ENCODE results near the gene PTPN7. TPM values are rescaled to one million over a fixed set of nuclear protein-coding genes. Genes with fewer than 3 reads are reported as not detected.

Gene PTPN7
- total and polyA plus RNA-seq, 2 of the 13 experiments (the other 11 are each of a cell fraction or from before 2014, with no cell fraction given) = not detected

GRCh38 chr1:202146993-202147392 lies 13.4 kb downstream of the PTPN7 start:
- in situ Hi-C loops (cut with HindIII; ENCODE audit: extremely low pct_ligation_motif_present, low pct_unique_long_range_greater_than_20kb) = no loop called here
- Histone ChIP-seq H3K4me3 (replicated peaks in 1 of 3; ENCODE audit: insufficient read depth in 1 of 3, low read depth in 2 of 3, low read length in 3 of 3) (no peak overlapping the region), H3K9ac (ENCODE audit: insufficient read depth, low read depth, low read length) (no peak overlapping the region), H4K20me1 (ENCODE audit: insufficient read depth, low read length) (peaks cover 8% of the 10 kb centered on the region; the same call in 1 of the 2 replicates), H3K27ac (ENCODE audit: extremely low read length, insufficient read depth, low read length) (no peak overlapping the region), H3K79me2 (ENCODE audit: insufficient read depth, low read length) (no peaks in the 10 kb centered on the region), H2AFZ (ENCODE audit: low read length) (no peak overlapping the region), H3K27me3 (ENCODE audit: control insufficient read depth in 1 of 2, insufficient read depth in 2 of 2, low read length in 2 of 2) (peaks cover 0 to 59% of the 10 kb centered on the region in 2 experiments; a peak in 4 of 5 replicates), H3K9me3 (ENCODE audit: low read length) (no peaks in the 10 kb centered on the region), H3K36me3 (replicated peaks in 1 of 2; ENCODE audit: control insufficient read depth in 1 of 2, insufficient read depth in 2 of 2, low read length in 2 of 2) (no peaks in the 10 kb centered on the region), H3K4me1 (ENCODE audit: insufficient read depth, low read length) (peaks cover 26% of the 10 kb centered on the region), H3K4me2 (ENCODE audit: low read depth, low read length) (no peak overlapping the region)
- intact Hi-C loops (cut with micrococcal nuclease; ENCODE audit: unreplicated experiment) = no loop called here
- no peak for ATAC-seq
- 67% methylated on average over 1 of the region's 3 CpGs for WGBS (ENCODE audit: low lambda C conversion rate)
- POLR2A ChIA-PET = no interaction called here
- no peak for DNase-seq (ENCODE audit: low spot score)
- CTCF ChIA-PET (ENCODE audit: low intra/inter-chr PET ratio, low total read pairs) = no interaction called here
- no peak for TF ChIP-seq ZNF703 (CRISPR knock-in tag; IDR thresholded peaks at IDR 0.05; ENCODE audit: borderline replicate concordance)
- TF ChIP-seq PHF8 (CRISPR knock-in tag; IDR thresholded peaks at IDR 0.05) = no peak
- TF ChIP-seq FOXP1 (IDR thresholded peaks at IDR 0.05) = no peak
- TF ChIP-seq FOXP1 (CRISPR knock-in tag; IDR thresholded peaks at IDR 0.05) = no peak
- TF ChIP-seq HMGA1 (CRISPR knock-in tag; conservative IDR thresholded peaks at IDR 0.05) = no peak
- no peak for TF ChIP-seq ZNF891 (CRISPR knock-in tag; IDR thresholded peaks at IDR 0.05)
- no peak for TF ChIP-seq ZNF605 (CRISPR knock-in tag; IDR thresholded peaks at IDR 0.05)
- no peak for TF ChIP-seq CERS6 (CRISPR knock-in tag; IDR thresholded peaks at IDR 0.05)
- TF ChIP-seq YEATS4 (CRISPR knock-in tag; IDR thresholded peaks at IDR 0.05; ENCODE audit: borderline replicate concordance) = no peak
- TF ChIP-seq THAP8 (CRISPR knock-in tag; IDR thresholded peaks at IDR 0.05; ENCODE audit: borderline replicate concordance) = no peak
- BruUV-seq (replicated peaks) = no TSS peak
- FAIRE-seq = no peak
